Pons (tissue), 1 donor: ENCODE data around the gene DMD.

Experiments
- DNase-seq: peaks from one replicate; pipeline ENCODE4 v3.0.0-alpha.2; 2016; ENCODE audit warnings: low spot score

DMD gene

DNA sequence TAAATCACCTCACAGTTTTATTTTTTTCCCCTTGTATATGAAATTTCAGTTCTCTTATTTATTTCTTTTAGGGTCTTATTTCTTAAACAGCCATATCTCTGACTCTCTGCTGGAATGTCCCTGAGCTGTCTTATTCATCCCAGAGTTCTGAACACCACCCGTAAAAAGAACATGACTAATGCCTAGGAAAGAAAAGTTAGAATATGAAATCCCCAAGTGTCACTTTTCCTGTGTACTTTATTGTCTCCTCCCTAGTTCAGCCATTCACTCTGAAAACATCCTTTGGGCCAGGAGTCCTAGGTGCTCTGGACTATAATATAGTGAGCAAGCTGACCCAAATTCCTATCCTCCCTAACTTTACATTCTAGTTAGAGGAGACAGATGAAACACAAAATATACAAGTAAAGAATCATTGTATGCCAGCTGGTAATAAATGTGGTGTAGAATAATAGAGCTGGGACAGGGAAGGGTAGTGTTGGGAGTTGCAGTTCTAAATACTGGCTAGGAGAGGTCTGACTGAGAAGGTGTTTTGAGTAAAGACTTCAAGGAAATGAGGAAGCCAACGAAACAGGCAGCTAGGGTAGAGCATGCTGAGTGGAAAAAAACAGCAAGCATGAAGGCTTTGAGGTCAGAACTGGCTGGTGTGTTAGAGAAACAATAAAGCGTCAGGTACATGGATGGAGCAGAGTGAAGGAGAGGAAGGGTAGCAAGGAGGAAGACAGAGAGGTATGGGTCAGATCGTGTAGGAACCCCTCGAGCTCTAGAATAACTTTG is 2098.9 kb downstream of the DMD start:
- no peak for DNase-seq

GRCh38 chrX:31110657-31111056 is 2100.7 kb downstream of the DMD start:
- no peak for DNase-seq

- no peak for DNase-seq
Observed at GRCh38 chrX:31099536-31100090, 2111.7 kb downstream of the DMD start.

- no peak for DNase-seq
Observed at GRCh38 chrX:31098079-31098478, 2113.3 kb downstream of the DMD start.

- DNase-seq = no peak
Observed at GRCh38 chrX:31093639-31093975, 2117.7 kb downstream of the DMD start.

GRCh38 chrX:31092970-31093638 is 2118.2 kb downstream of the DMD start:
- DNase-seq = no peak

DNA sequence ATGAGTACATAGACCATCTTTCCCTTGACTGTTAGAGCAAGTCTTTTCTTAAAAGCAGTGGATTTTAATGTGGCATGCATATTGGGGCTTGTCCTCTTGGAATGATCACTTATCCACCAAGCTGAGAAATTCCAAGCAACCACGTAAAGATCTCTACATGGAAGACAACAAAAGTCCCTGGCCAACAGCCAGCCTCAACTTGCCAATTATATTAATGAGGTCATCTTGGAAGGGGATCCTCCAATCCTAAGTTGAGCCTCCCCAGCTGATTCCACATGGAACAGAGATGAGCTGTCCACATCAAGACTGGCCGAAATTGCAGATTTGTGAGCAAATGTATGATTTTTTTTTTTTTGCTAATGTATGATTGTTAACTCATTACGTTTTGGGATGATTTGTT is 2118.9 kb downstream of the DMD start:
- no peak for DNase-seq

- no peak for DNase-seq
Observed at GRCh38 chrX:31091819-31092218, 2119.5 kb downstream of the DMD start.

DNA sequence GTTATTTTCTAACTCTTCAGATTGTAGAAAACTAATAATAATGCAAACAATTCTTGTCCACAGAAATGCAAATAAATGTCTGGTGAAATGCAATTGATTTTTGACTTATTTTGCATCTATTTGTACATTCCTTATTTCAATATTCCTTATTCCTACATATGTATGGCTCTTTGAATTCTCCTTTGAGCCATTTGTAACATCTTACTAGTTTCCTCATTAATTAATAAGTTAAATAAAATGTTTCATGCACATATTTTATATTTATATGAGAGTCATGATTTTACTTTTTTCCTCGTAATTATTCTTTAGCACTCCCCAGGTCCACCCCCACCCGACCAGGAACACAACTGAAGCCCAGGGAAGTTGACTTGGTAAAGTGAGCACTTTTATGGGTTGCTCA is 2136.8 kb downstream of the DMD start:
- no peak for DNase-seq

DNA sequence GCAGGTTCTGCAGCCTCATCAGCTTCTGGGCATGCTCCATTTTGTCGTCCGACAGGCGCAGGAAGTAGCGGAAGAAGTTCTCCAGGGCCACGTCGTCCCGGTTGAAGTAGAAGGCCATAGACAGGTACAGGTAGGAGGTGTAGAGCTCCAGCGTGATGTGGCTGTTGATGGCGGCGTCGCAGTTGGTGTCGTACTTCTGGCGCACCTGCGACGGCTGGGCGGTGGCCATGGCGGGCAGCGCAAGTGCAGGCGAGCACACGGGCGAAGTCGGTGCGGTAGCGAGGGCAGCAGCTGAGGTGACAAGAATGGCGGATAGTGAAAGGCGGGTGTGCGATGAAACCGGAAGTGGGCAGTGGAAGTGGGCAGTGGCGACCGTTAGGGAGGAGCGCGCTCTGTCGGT is 2139.6 kb downstream of the DMD start, which contains the start of gene FTHL17:
FTHL17 (minus strand) TSS at position 317 of the 400 bp plus-strand sequence; CDS start at position 229, 88 bp downstream.
- no peak for DNase-seq

GRCh38 chrX:31071262-31071661 is 2140.1 kb downstream of the DMD start:
- DNase-seq = no peak

- no peak for DNase-seq
Observed at GRCh38 chrX:31070057-31070468, 2141.3 kb downstream of the DMD start.
